ENCODE data around the gene RPUSD1.
A peak's percentile ranks its signal among the peaks of the same experiment; 100 is the strongest.
"Not testable (repeated sequence)": the region's sequence is repeated elsewhere in the genome, so short reads cannot be mapped to it uniquely, and the experiment has no call there.

The RPUSD1 gene

GRCh38 chr16:747978-748746 is 40.0 kb downstream of the RPUSD1 start:
- DNase-seq (ENCODE audit: low read depth, low spot score) = no peak

GRCh38 chr16:746637-747036 is 41.5 kb downstream of the RPUSD1 start:
- no peak for DNase-seq (ENCODE audit: low read depth, low spot score)

GRCh38 chr16:745739-746138 is 42.4 kb downstream of the RPUSD1 start:
- DNase-seq (ENCODE audit: low read depth, low spot score) = no peak

GRCh38 chr16:743794-744500 is 44.2 kb downstream of the RPUSD1 start:
- DNase-seq (ENCODE audit: low read depth, low spot score) = no peak

GRCh38 chr16:742894-743293 is 45.3 kb downstream of the RPUSD1 start:
- DNase-seq (ENCODE audit: low read depth, low spot score) = not testable (repeated sequence)

GRCh38 chr16:741986-742629 is 46.1 kb downstream of the RPUSD1 start:
- no peak for DNase-seq (ENCODE audit: low read depth, low spot score)

GRCh38 chr16:740764-741505 is 47.2 kb downstream of the RPUSD1 start, which contains the start of gene CIAO3:
TSS of gene CIAO3 (minus strand) at chr16:740997. CDS start at chr16:740985, 12 bp downstream.
- DNase-seq (ENCODE audit: low read depth, low spot score) = peak; percentile 76

- no peak for DNase-seq (ENCODE audit: low read depth, low spot score)
Observed at GRCh38 chr16:740459-740763, 47.8 kb downstream of the RPUSD1 start.

GRCh38 chr16:739560-740458 is 48.4 kb downstream of the RPUSD1 start:
- no peak for DNase-seq (ENCODE audit: low read depth, low spot score)

- DNase-seq (ENCODE audit: low read depth, low spot score) = no peak
Observed at GRCh38 chr16:736936-737481, 51.2 kb downstream of the RPUSD1 start.

- DNase-seq (ENCODE audit: low read depth, low spot score) = no peak
Observed at GRCh38 chr16:735982-736453, 52.2 kb downstream of the RPUSD1 start.

GRCh38 chr16:734981-735881 is 53.0 kb downstream of the RPUSD1 start:
- no peak for DNase-seq (ENCODE audit: low read depth, low spot score)
